Suprapubic skin (tissue), 4 donors: ENCODE measurements around the gene KCNN1. TPM values are rescaled to one million over a fixed set of nuclear protein-coding genes. Genes with fewer than 3 reads are reported as not detected.
"Not testable (repeated sequence)": the region's sequence is repeated elsewhere in the genome, so short reads cannot be mapped to it uniquely, and the experiment has no call there.

Experiments
- DNase-seq, 2 donors: peaks; one replicate each; pipeline ENCODE4 v3.0.0-alpha.2; 2019; ENCODE audit warnings: low spot score in 2 of 2
- H3K27ac ChIP-seq: fragments of 200-600 bp; sonication (generic); one replicate; pipeline ENCODE4 v1.5.1; 2019
- H3K27me3 ChIP-seq: fragments of 200-600 bp; sonication (generic); one replicate; pipeline ENCODE4 v1.5.1; 2019
- H3K36me3 ChIP-seq: fragments of 200-600 bp; sonication (generic); one replicate; pipeline ENCODE4 v1.5.1; 2019
- H3K4me1 ChIP-seq: fragments of 200-600 bp; sonication (generic); one replicate; pipeline ENCODE4 v1.5.1; 2019
- H3K4me3 ChIP-seq: fragments of 200-600 bp; sonication (generic); one replicate; pipeline ENCODE4 v1.5.1; 2019; ENCODE audit warnings: mild to moderate bottlenecking
- H3K9me3 ChIP-seq: fragments of 200-600 bp; sonication (generic); one replicate; pipeline ENCODE4 v1.5.1; 2019
- CTCF ChIP-seq, 2 donors: fragments of 200-600 bp in 1 of 2; fragments of 450-650 bp in 1 of 2; sonication (generic) in 1 of 2; IDR thresholded peaks; one replicate each; pipeline ENCODE4 v1.5.1; 2016 to 2019; ENCODE audit warnings: antibody characterized with exemption in 2 of 2, mild to moderate bottlenecking in 1 of 2, moderate library complexity in 1 of 2
- EP300 ChIP-seq: sonication (generic); formaldehyde crosslinking; IDR thresholded peaks from one replicate; pipeline ENCODE4 v1.6.1; 2017; ENCODE audit warnings: antibody characterized with exemption
- POLR2A ChIP-seq, 2 donors: fragments of 450-650 bp; IDR thresholded peaks; one replicate each; pipeline ENCODE4 v1.6.1; 2017; ENCODE audit warnings: antibody characterized with exemption in 2 of 2, mild to moderate bottlenecking in 2 of 2, moderate library complexity in 2 of 2
- POLR2AphosphoS5 ChIP-seq, 3 donors: sonication (generic); formaldehyde crosslinking; IDR thresholded peaks; one replicate each; pipeline ENCODE4 v1.6.1; 2017; ENCODE audit warnings: antibody characterized with exemption in 3 of 3
- WGBS: methylation state at CpG from one replicate; pipeline ENCODE4 v1.1.5; 2018; 5-methylcytosine and 5-hydroxymethylcytosine counted together
- total RNA-seq, 4 donors: library from RNA; depleted of rRNA; stranded (reverse); fragments of >200 nt; gene quantifications; one replicate each; pipeline ENCODE4 v1.1.0, GENCODE V29; 2016

KCNN1 gene
- total RNA-seq = under 1 TPM in 2 of 4 donors, not detected in 2; 0.26 to 0.51 TPM

- Histone ChIP-seq H3K9me3 (no peaks in the 10 kb centered on the region), H3K36me3 (no peaks in the 10 kb centered on the region), H3K4me1 (peaks cover 8% of the 10 kb centered on the region), H3K4me3 (peak within 1 kb of the TSS; percentile 18), H3K27ac (no peak within 1 kb of the TSS), H3K27me3 (peaks cover 57% of the 10 kb centered on the region)
- TF ChIP-seq CTCF (IDR thresholded peaks at IDR 0.05) = no peak
- no peak for TF ChIP-seq POLR2AphosphoS5 (IDR thresholded peaks at IDR 0.05)
- TF ChIP-seq POLR2A (IDR thresholded peaks at IDR 0.05) = no peak
- TF ChIP-seq EP300 = no peak
- WGBS = 32% methylated on average over 5 of the region's 59 CpGs
- no peak for DNase-seq
Observed at GRCh38 chr19:17966550-17967256, at the start of gene KCNN1. Gene KCNN1, plus strand, starts transcription at chr19:17967107. Its CDS starts 6,782 bp downstream, at chr19:17973889.

DNA sequence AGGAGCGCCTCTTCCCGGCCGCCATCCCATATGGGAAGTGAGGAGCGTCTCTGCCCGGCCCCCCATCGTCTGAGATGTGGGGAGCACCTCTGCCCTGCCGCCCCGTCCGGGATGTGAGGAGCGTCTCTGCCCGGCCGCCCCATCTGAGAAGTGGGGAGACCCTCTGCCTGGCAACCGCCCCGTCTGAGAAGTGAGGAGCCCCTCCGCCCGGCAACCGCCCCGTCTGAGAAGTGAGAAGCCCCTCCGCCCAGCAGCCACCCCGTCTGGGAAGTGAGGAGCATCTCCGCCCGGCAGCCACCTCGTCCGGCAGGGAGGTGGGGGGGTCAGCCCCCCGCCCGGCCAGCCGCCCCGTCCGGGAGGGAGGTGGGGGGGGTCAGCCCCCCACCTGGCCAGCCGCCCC, 48.8 kb upstream of the KCNN1 start:
- H3K27me3 ChIP-seq, H3K27ac ChIP-seq, H3K9me3 ChIP-seq, H3K4me3 ChIP-seq, H3K4me1 ChIP-seq, DNase-seq, H3K36me3 ChIP-seq: not testable (repeated sequence)
- 100% methylated on average over 6 of the region's 30 CpGs for WGBS

- H3K27ac ChIP-seq, H3K4me3 ChIP-seq, DNase-seq, H3K9me3 ChIP-seq, H3K4me1 ChIP-seq, H3K27me3 ChIP-seq, H3K36me3 ChIP-seq: not testable (repeated sequence)
- WGBS = 62% methylated on average over 3 of the region's 5 CpGs
Observed at GRCh38 chr19:17919122-17919521, 47.8 kb upstream of the KCNN1 start.

DNA sequence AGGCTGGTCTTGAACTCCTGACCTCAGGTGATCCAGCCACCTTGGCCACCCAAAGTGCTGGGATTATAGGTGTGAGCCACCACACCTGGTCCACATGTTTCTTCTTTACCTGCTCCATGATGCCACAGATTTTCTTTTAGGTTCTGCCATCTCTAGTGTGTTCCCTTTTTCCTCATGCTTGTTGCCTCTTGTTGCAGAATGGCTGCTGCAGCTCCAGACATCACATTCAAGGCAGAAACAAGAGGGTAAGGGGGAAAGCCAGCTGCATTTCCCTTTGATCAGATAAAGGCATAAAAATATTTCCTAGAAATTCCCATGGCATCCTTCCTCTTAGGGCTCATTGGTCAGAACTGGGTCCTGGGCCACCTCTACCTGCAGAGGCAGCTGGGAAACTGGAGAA, 46.4 kb upstream of the KCNN1 start:
- Histone ChIP-seq H3K4me1 (peaks cover 3% of the 10 kb centered on the region), H3K4me3 (no peak overlapping the region), H3K27me3 (peaks cover 4% of the 10 kb centered on the region), H3K27ac (no peak overlapping the region), H3K9me3 (no peaks in the 10 kb centered on the region), H3K36me3 (no peaks in the 10 kb centered on the region)
- no peak for DNase-seq
- TF ChIP-seq POLR2AphosphoS5 (IDR thresholded peaks at IDR 0.05) (no peak), POLR2A (IDR thresholded peaks at IDR 0.05) (no peak), EP300 (no peak), CTCF (IDR thresholded peaks at IDR 0.05) (no peak)

DNA sequence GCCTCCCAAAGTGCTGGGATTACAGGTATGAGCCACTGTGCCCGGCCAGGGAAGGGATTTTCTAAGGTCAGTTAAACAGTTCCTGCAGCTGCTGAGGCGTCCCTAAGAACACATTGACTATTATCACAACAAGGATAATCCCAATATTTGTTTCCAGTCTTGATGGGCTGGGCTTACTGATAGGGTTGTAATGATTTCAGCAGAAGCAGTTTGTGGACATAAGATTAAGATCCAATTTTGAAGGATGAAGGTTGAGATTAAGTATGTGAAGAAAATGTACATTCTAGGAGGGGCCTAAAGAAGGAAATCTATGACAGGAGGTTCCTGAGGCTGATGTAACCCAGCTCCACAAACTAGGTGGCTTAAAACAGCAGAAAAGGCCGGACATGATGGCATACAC, 44.8 kb upstream of the KCNN1 start:
- Histone ChIP-seq H3K27ac (no peak overlapping the region), H3K4me3 (no peak overlapping the region), H3K9me3 (no peaks in the 10 kb centered on the region), H3K27me3 (peaks cover 4% of the 10 kb centered on the region), H3K36me3 (no peaks in the 10 kb centered on the region), H3K4me1 (no peaks in the 10 kb centered on the region)
- DNase-seq = no peak
- no peak for TF ChIP-seq POLR2AphosphoS5 (IDR thresholded peaks at IDR 0.05)
- no peak for TF ChIP-seq CTCF (IDR thresholded peaks at IDR 0.05)
- TF ChIP-seq EP300 = no peak
- TF ChIP-seq POLR2A (IDR thresholded peaks at IDR 0.05) = no peak
- 72% methylated on average over 3 of the region's 3 CpGs for WGBS

DNA sequence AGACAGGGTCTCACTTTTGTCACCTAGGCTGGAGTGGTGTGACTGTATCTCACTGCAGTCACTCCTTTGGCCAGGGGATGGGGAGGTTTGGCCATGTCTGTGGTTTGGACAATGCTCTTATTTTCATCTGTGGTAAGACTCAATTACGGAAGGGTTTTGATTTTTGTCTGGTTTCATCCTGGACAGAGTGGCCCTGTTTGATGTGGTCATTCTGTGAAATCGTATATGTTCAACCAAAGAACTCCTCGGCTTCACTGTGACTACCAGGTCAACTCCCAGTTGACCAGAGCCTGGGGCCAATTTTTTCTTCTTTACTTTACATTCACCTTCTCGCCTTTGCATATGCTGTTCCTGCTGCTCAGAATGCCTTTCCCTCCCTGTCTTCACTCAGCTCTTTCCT, 40.9 kb upstream of the KCNN1 start:
- DNase-seq = no peak
- Histone ChIP-seq H3K4me3 (no peak overlapping the region), H3K4me1 (no peaks in the 10 kb centered on the region), H3K9me3 (no peaks in the 10 kb centered on the region), H3K27ac (no peak overlapping the region), H3K27me3 (no peaks in the 10 kb centered on the region), H3K36me3 (no peaks in the 10 kb centered on the region)
- no peak for TF ChIP-seq POLR2A (IDR thresholded peaks at IDR 0.05)
- no peak for TF ChIP-seq EP300
- TF ChIP-seq POLR2AphosphoS5 (IDR thresholded peaks at IDR 0.05) = no peak
- no peak for TF ChIP-seq CTCF (IDR thresholded peaks at IDR 0.05)
- 79% methylated on average over 4 of the region's 4 CpGs for WGBS
